ENCODE results near the gene NEK10.

DNA sequence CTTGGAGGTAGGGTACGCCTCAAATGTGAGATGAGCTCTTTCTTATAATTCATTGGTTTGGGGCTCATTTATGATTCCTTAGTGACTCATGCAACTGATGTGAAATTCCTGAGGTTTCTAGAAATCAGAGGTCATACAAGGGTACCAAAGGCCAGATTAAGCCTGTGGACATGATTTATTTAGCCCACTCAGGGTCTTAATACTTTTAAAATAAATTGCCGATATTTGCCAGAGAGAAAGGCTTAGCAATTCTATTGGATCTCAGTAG, 289.0 kb downstream of the NEK10 start:
- TF ChIP-seq, protein P1, sequence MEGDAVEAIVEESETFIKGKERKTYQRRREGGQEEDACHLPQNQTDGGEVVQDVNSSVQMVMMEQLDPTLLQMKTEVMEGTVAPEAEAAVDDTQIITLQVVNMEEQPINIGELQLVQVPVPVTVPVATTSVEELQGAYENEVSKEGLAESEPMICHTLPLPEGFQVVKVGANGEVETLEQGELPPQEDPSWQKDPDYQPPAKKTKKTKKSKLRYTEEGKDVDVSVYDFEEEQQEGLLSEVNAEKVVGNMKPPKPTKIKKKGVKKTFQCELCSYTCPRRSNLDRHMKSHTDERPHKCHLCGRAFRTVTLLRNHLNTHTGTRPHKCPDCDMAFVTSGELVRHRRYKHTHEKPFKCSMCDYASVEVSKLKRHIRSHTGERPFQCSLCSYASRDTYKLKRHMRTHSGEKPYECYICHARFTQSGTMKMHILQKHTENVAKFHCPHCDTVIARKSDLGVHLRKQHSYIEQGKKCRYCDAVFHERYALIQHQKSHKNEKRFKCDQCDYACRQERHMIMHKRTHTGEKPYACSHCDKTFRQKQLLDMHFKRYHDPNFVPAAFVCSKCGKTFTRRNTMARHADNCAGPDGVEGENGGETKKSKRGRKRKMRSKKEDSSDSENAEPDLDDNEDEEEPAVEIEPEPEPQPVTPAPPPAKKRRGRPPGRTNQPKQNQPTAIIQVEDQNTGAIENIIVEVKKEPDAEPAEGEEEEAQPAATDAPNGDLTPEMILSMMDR (conservative IDR thresholded peaks at IDR 0.05): no peak
- TF ChIP-seq ZFX (IDR thresholded peaks at IDR 0.05): no peak

Measured in C4-2B (cell line).